ENCODE data around the gene MYADML2.

Gene MYADML2

DNA sequence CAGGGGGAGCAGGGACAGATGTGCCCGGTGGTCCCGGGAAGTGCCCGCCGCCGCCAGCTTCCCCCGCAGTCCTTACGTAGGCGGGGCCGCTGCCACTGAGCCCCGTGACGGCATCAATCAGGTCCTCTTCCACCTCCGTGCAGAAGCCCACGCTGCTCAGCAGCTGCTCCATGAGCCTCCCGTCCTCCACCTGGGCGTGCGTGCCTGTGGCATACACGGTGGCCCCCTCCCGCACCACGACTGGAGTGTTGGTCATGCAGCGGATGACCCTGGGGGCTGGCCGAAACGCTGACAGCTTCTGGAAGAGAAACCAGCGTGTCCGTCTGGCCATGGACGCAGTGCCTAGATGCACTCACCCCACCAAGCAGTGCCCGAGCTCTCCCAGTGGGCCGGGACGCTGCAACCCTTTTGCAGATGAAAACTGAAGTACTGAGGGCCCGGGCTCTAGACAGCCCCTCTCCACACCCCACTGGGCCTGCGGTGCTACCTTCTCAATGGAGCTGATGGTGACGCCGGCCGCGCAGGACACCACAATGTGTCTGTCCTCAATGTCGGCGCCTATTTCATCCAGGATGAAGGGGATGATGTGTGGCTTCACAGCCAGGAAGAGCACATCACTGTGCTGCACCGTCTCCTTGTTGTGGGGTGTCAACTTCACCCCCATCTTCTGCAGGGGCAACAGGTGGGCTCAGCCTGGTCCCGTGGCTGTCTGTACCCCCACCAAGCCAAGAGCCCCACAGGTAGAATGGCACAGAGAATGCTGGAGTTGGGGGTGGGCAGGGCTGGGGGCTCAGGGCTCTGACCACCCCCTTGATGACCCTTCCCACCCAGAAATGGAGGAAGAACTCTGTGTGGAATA, 12.0 kb downstream of the MYADML2 start:
- DNase-seq, result no peak

DNA sequence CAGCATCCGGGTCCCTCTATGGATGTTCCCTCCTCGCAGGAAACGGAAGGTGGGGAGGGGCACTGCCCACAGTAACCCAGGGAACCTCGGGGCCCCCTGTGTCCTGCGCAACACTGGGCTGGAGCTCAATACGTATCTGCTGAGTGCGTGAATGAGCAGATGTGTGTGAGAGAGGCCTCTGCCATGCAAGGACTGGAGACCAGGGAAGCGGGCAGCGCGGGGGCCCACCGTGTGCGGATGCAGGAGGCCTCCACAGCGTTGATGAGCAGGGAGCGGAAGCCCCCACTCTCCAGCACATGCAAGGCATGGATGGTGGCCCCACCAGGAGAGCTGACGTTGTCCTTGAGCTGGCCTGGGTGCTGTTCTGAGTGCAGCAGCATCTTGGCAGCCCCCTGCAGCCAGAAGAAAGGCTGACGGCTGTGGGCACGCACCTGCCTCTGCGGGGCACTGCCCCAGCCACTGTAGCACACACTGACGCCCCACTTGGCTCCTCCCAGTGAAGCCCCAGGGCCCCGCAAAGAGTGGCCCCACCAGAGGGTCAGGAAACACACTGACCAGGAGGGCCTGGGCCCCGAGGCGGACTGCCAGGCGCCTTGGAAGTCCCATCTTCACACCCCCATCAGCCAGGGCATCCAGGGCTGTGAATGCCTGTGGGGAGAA, 12.8 kb downstream of the MYADML2 start:
- no peak for DNase-seq

GRCh38 chr17:81933178-81933699, 13.8 kb downstream of the MYADML2 start:
- DNase-seq, result no peak

DNA sequence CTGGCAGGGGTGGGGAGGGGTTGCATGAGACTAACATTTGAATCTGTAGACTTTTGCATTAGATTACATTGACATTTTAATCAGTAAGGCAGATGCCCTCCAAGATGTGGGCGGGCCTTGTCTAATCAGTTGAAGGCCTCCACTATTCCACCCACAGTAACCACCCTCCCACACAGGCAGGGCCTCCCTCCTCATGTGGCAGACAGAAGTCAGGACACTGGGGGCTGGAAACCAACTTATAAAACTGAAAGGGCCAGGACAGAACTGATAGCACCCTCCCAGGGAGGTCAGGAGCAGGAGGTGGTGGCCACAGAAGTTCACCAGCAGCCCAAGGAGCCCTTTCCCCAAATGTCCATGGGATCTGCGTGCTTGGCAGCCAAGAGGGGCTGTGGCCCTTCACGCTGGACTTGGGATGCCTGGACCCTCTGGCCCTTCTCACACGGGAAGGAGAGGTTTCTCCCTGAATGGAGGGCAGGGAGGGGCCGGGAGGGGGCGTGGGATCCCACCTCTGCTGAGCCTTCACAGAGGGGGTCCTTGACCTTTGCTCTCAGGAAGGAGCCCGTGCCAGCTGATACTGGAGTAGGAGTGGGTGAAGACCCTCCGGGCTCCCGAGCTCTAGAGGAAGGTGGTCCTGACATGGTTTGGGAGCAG, 14.6 kb downstream of the MYADML2 start:
- DNase-seq, result no peak

DNA sequence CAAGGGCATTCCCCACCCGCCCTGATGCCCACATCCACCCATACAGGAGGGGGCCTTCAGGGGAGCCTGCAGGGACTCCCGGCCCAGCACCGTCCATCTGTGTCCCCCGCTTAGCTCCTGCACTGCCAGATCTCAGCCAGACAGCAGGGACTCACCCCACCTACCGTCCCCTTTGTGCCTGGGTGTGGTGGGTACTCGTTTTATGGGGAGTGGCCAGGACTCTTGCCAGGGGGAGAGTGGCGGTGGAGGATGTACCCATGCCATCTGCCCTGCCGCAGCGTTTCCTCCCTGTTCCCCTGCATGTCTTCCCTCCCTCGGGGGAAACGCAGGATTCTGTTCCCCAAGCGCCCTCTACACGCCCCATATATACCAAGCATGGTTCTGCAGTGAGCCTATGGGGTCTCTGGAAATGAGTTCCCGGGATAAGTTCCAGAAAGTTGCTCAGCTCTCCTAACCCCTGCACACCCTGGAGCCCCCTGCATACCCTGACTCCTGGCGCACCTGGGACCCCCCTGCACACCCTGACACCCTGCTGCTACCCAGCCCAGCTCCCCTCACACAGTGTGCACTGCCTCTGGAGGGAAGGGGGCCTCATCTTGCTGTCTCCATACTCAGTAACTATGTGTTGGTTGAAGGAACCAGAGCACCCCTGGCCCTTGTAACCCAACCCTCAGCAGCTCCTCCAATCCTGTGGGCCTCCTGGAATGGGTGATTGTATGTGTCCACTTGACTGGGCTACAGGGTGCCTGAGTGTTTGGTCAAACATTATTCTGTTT, 15.3 kb downstream of the MYADML2 start:
- DNase-seq, result no peak

DNA sequence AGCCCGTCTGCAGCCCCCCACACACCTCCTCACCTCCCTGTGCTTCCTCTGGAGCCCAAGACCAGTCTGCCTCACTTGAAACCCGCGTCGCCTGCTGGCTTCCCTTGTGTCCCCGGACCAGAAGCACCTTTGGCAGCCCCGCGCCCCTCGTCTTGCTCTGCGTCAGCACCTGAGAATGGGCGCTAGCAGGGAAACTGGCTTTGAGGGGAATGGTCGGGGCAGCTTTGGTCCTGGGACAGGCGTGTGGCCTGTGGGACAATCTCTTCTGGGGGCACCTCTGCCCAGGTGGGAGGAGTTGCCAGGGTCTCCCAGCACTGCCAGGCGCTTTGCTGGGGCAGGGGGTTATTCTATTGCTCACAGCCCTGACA, 15.9 kb downstream of the MYADML2 start:
- no peak for DNase-seq

- DNase-seq, result no peak
Measured at GRCh38 chr17:81930142-81931125, 16.6 kb downstream of the MYADML2 start.

DNA sequence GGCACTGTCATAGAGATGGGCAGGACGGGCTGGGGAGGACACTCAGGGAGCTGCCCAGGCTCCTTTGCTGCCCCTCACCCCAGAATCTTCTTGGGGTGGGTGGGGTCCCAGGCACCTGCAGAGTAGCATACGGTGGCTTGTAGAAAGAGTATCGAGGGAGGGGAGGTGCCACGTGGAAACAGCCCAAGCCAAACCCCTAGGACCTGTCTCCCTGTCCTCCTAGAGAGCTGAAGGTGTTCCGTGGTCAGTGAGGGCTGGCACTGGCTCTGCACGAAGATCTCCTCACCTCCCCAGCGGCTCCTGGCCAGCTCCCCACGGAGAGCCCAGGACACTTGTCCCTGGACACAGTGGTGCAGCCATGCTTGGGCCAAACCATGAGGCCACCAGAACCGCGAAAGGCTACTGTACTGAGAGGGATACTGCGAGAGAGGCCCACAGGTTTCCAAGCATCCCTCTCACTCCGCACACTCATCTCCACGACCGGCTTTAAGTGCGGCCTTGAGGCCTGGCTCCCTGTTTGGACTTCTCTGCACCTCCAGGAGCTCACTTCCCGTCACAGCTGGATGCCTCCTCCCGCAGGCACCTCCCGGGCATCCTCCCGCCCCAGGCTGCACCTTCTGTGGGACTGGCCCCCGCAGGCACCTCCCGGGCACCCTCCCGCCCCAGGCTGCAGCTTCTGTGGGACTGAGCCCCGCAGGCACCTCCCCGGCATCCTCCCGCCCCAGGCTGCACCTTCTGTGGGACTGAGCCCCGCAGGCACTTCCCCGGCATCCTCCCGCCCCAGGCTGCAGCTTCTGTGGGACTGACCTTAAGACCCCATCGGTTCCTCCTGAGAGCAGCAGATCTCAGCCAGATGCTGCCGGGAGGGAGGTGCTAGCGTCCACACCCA, 17.5 kb downstream of the MYADML2 start:
- no peak for DNase-seq

GRCh38 chr17:81928544-81929252, 18.3 kb downstream of the MYADML2 start:
- no peak for DNase-seq

DNA sequence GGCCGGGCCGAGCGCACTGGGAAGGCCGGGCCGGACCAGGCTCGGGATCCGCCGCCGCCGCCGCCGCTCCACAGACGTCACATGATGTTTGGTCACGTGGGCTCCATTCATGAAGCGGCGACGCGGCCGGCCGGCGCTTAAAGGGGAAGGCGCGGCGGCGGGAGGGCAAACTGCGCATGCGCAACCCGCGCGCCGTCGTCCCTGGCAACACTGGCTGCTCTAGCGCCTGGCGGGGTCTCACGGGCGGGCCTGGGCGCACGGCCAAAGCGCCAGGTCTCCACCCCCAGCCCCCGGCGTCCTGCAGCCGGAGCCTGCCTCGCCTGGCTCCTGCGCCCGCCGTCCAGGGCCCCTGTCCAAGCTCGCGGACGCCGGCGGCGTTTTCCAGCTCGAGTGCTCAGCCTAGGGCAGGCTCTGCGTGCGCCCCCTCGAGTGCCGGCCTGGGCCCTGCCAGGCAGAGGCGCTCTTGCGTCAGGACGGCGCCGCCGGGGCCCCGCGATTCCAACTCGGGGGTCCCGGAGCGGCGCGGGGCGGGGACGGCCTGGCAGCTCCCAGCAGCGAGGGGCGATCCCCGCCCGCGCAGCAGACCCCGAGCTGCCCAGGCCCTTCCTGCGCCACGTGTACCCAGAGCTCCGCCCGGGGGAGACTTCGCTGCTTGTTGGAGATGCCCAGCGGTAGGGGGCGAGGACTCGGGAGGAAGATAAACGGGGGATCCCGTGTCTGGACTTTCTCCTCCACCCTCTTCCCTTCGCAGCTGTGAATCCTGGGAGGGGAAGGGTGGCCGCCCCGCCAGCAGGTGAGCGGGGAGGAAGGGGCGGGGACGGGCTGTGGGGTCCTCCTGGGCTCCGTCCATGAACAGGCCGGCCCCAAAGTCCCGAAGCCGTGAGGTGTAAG, 19.1 kb downstream of the MYADML2 start, which contains the start of gene MAFG:
MAFG (minus strand) TSS at position 83 of the 891 bp plus-strand sequence. CDS start 4,550 bp downstream, outside the sequence.
- peak; percentile 94 for DNase-seq

DNA sequence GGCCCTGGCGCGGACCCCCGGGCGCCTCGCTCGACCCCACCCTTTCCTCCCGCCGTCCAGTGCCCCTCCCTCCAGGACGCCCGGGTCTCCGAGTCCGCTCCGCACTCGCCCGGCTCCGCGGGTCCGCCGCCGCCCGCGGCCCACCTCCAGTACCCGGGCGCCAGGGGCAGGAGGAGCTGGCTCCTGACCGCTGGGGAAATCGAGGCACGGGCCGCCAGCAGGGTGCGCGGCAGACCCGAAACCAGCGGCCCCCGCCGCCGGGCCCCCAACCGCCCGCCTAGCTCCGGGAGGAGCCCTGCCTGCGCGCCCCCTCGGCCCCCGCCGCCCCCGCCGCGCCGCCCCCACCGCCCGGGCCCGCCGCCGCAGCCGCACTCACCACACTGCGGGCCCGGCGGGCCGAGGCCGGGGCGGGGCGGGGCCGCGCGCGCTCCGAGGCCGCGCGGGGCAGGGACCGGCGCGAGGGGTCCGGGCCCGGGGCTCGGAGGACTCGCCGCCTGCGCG, 19.8 kb downstream of the MYADML2 start:
- DNase-seq, result no peak

GRCh38 chr17:81926451-81927151, 20.4 kb downstream of the MYADML2 start:
- peak; percentile 69 for DNase-seq

DNA sequence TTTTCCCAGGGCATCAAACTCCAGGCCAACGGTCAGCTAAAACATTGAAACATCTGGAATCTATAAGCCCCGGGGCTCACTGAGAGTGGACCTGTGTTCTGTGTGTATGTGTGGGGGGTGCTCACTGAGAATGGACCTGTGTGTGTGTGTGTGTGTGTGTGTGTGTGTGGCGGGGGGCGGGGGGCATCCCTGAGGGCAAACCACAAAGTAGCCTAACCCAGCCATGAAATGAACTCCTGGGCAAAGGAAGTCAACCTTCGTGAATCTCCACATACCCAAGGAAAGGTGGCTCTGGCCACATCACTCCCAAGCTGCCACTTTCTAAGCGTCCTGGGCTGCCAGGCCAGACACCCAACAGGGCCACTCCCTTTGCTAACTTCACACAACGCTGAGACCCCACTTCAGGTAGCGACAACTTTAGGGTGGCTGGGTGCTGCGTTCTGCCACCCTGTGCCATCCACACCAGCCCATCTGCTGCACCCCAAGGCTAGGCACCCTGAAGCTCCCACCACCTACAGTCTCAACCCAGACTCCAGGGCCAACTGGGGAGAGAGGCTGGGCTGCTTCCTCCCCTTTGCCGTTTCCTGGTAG, 21.1 kb downstream of the MYADML2 start:
- DNase-seq, result no peak

GRCh38 chr17:81924557-81925532, 22.2 kb downstream of the MYADML2 start:
- DNase-seq, result no peak

DNA sequence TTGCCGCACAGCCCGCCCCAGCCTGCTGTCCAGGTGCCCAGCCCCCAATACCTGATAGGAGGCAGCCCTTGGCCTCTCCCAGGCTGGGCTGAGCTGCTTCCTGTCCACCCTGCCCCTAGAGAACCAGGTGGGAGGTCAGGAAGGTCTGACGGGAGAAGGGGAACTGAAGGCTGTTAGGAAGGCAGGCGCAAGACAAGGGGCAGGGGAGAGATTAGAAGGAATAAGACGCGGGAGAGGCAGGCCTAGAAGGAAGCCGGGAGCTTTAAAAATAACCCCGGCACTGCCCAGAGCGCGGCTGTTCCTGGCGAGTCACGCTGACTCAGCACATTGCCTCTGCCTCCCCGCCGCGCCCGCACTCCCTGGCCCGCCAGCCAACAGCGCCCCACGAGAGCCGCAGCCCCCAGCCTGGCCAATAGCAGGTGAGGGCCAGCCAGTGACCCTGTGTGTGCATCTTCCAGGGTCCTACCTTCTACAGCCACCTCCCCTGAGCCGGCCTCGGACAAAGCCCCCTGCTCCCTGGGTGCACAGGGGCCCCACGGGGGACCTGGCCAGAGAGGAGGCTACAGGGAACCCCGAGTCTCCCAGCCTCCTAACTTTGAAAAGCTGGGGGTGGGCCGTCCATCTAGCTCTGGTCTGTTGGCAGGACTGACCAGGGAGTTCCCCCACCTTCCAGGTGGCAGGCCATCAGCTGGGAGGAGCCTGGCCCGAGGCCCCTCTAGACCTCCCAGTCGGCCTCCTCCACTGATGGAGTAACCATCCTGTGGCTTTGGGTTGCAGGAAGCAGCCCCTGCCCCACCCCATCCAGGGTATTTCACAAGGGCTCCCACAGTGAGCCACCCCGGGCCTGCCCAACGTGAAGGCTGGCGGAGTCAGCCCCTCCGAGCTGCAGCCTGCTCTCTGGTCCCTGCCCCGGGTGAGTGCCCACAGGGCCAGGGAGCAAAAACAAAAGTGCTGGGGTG, 23.5 kb downstream of the MYADML2 start:
- peak; percentile 74 for DNase-seq

All from fibroblast of skin of right quadriceps (primary cell).